ENCODE data around the gene EIF4G3. TPM values are rescaled to one million over a fixed set of nuclear protein-coding genes. Genes with fewer than 3 reads are reported as not detected.
"Not testable (repeated sequence)": the region's sequence is repeated elsewhere in the genome, so short reads cannot be mapped to it uniquely, and the experiment has no call there.

Gene EIF4G3
- 10 to 100 TPM; 15.7 to 16.5 TPM for total RNA-seq
- 1 to 10 TPM; 4.0 to 7.9 (median 6.1) TPM for polyA plus RNA-seq
- 38.4 to 106 (median 50.0) reads per million in 6 experiments for total RNA-seq

- DNase-seq (peak; percentile 97 to 100 (median 99)), ATAC-seq (peak; percentile 92 to 94)
- POLR2A ChIA-PET, result interaction anchor here (0.7 to 1.2 kb wide), 3 partner anchors 126 to 910 kb away, joined by 3 to 5 read pairs (median 5); no protein-coding TSS in a partner anchor
- no peaks in the 10 kb centered on the region for H3K9me3 Mint-ChIP-seq
- H3K4me1 Mint-ChIP-seq, result peaks cover 16 to 29% (median 23%) of the 10 kb centered on the region in 4 donors
- H3K4me3 Mint-ChIP-seq, result peak within 1 kb of the TSS; percentile 86 to 94 (median 90)
- no peaks in the 10 kb centered on the region for H3K36me3 Mint-ChIP-seq
- H3K27ac Mint-ChIP-seq, result peak within 1 kb of the TSS; percentile 78 to 97 (median 94)
- no peaks in the 10 kb centered on the region for H3K27me3 Mint-ChIP-seq
Measured at GRCh38 chr1:21176586-21177555, at the start of gene EIF4G3. TSS of gene EIF4G3 (minus strand) at chr1:21176897. CDS start at chr1:21002742, 174,155 bp downstream.

- ATAC-seq, result no peak
- no peaks in the 10 kb centered on the region for H3K4me1 Mint-ChIP-seq
- POLR2A ChIA-PET, result no interaction called here
- peaks cover 0 to 83% (median 10%) of the 10 kb centered on the region in 3 donors for H3K36me3 Mint-ChIP-seq
- no peak overlapping the region for H3K27ac Mint-ChIP-seq
- no peak for DNase-seq
- H3K9me3 Mint-ChIP-seq, result no peaks in the 10 kb centered on the region
- peak overlapping the region in 1 of 10 donors; percentile 25 for H3K4me3 Mint-ChIP-seq
- no peaks in the 10 kb centered on the region for H3K27me3 Mint-ChIP-seq
Measured at GRCh38 chr1:21225065-21225464, 48.4 kb upstream of the EIF4G3 start.

GRCh38 chr1:21220815-21221214, 44.1 kb upstream of the EIF4G3 start:
- DNase-seq, result no peak
- no peak for ATAC-seq
- POLR2A ChIA-PET, result no interaction called here
- H3K9me3 Mint-ChIP-seq, result no peaks in the 10 kb centered on the region
- H3K27me3 Mint-ChIP-seq, result no peaks in the 10 kb centered on the region
- peaks cover 0 to 63% (median 8%) of the 10 kb centered on the region in 3 donors for H3K36me3 Mint-ChIP-seq
- no peak overlapping the region for H3K4me3 Mint-ChIP-seq
- H3K27ac Mint-ChIP-seq, result no peak overlapping the region
- peaks cover 0 to 6% (median 2%) of the 10 kb centered on the region in 4 donors for H3K4me1 Mint-ChIP-seq

- Mint-ChIP-seq H3K27ac (peak overlapping the region in 1 of 10 donors; percentile 62), H3K36me3 (peaks cover 0 to 52% (median 4%) of the 10 kb centered on the region in 3 donors), H3K27me3 (no peaks in the 10 kb centered on the region), H3K4me1 (peaks cover 0 to 6% (median 2%) of the 10 kb centered on the region in 4 donors), H3K4me3 (no peak overlapping the region), H3K9me3 (no peaks in the 10 kb centered on the region)
- ATAC-seq (no peak), DNase-seq (no peak)
- POLR2A ChIA-PET, result no interaction called here
Measured at GRCh38 chr1:21219674-21220073, 43.0 kb upstream of the EIF4G3 start.

- DNase-seq (peak in 3 of 10 donors; percentile 6 to 11 (median 9)), ATAC-seq (no peak)
- H3K4me1 Mint-ChIP-seq, result peaks cover 0 to 6% (median 2%) of the 10 kb centered on the region in 4 donors
- H3K27ac Mint-ChIP-seq, result peak overlapping the region in 1 of 10 donors; percentile 30
- POLR2A ChIA-PET, result no interaction called here
- H3K9me3 Mint-ChIP-seq, result no peaks in the 10 kb centered on the region
- H3K27me3 Mint-ChIP-seq, result no peaks in the 10 kb centered on the region
- peaks cover 0 to 40% (median 1%) of the 10 kb centered on the region in 3 donors for H3K36me3 Mint-ChIP-seq
- no peak overlapping the region for H3K4me3 Mint-ChIP-seq
Measured at GRCh38 chr1:21217812-21218596, 41.3 kb upstream of the EIF4G3 start.

GRCh38 chr1:21216835-21217811, 40.4 kb upstream of the EIF4G3 start:
- ATAC-seq (peak; percentile 78 to 84), DNase-seq (peak; percentile 38 to 83 (median 58))
- H3K27ac Mint-ChIP-seq, result peak overlapping the region in 3 of 10 donors; percentile 6 to 81 (median 30)
- H3K9me3 Mint-ChIP-seq, result no peaks in the 10 kb centered on the region
- POLR2A ChIA-PET, result no interaction called here
- no peak overlapping the region for H3K4me3 Mint-ChIP-seq
- H3K4me1 Mint-ChIP-seq, result peaks cover 0 to 6% (median 2%) of the 10 kb centered on the region in 4 donors
- H3K27me3 Mint-ChIP-seq, result no peaks in the 10 kb centered on the region
- peaks cover 0 to 35% (median 1%) of the 10 kb centered on the region in 3 donors for H3K36me3 Mint-ChIP-seq

- DNase-seq, result no peak
- POLR2A ChIA-PET, result no interaction called here
- Mint-ChIP-seq H3K27ac (peak overlapping the region in 1 of 10 donors; percentile 52), H3K9me3 (no peaks in the 10 kb centered on the region), H3K4me3 (no peak overlapping the region), H3K27me3 (peaks cover 0 to 1% (median 0%) of the 10 kb centered on the region in 5 donors), H3K36me3 (no peaks in the 10 kb centered on the region), H3K4me1 (peaks cover 0 to 6% (median 3%) of the 10 kb centered on the region in 4 donors)
- ATAC-seq, result no peak
Measured at GRCh38 chr1:21212126-21212525, 35.4 kb upstream of the EIF4G3 start.

GRCh38 chr1:21208137-21208700, 31.5 kb upstream of the EIF4G3 start:
- H3K4me1 Mint-ChIP-seq, H3K9me3 Mint-ChIP-seq, DNase-seq, H3K27ac Mint-ChIP-seq, H3K36me3 Mint-ChIP-seq, ATAC-seq, H3K27me3 Mint-ChIP-seq, H3K4me3 Mint-ChIP-seq, POLR2A ChIA-PET: not testable (repeated sequence)

GRCh38 chr1:21206117-21206516, 29.4 kb upstream of the EIF4G3 start:
- Mint-ChIP-seq H3K9me3 (no peaks in the 10 kb centered on the region), H3K27ac (no peak overlapping the region), H3K36me3 (no peaks in the 10 kb centered on the region), H3K4me1 (no peaks in the 10 kb centered on the region), H3K27me3 (no peaks in the 10 kb centered on the region), H3K4me3 (no peak overlapping the region)
- POLR2A ChIA-PET, result no interaction called here
- DNase-seq (no peak), ATAC-seq (no peak)

- no peaks in the 10 kb centered on the region for H3K4me1 Mint-ChIP-seq
- POLR2A ChIA-PET, result interaction anchor here (0.6 kb wide), 1 partner anchor 46 kb away, joined by 5 read pairs; no protein-coding TSS in a partner anchor
Measured at GRCh38 chr1:21205416-21205815, 28.7 kb upstream of the EIF4G3 start.

GRCh38 chr1:21201650-21202049, 25.0 kb upstream of the EIF4G3 start:
- no peak for DNase-seq
- Mint-ChIP-seq H3K4me3 (no peak overlapping the region), H3K9me3 (no peaks in the 10 kb centered on the region), H3K27ac (no peak overlapping the region), H3K4me1 (no peaks in the 10 kb centered on the region), H3K36me3 (no peaks in the 10 kb centered on the region), H3K27me3 (peaks cover 0 to 10% (median 4%) of the 10 kb centered on the region in 5 donors)
- POLR2A ChIA-PET, result no interaction called here
- no peak for ATAC-seq

More at GRCh38 chr1:21205416-21205815, 28.7 kb upstream of the EIF4G3 start:
- Mint-ChIP-seq H3K27me3 (no peaks in the 10 kb centered on the region), H3K9me3 (no peaks in the 10 kb centered on the region), H3K4me3 (no peak overlapping the region), H3K36me3 (no peaks in the 10 kb centered on the region), H3K27ac (no peak overlapping the region)
- ATAC-seq (no peak), DNase-seq (no peak)
